Stimulated activated CD4-positive, alpha-beta T cell treated with anti-CD3 and anti-CD28 coated beads, Interleukin-1b, Interleukin-23, amount 100 ng/mL, for 24 hours (primary cell): Measurements from ENCODE around the gene ACMSD.
"Not testable (repeated sequence)": the region's sequence is repeated elsewhere in the genome, so short reads cannot be mapped to it uniquely, and the experiment has no call there.

Experiments used
- DNase-seq, 4 experiments: peaks; one replicate each; pipeline ENCODE4 v3.0.0-alpha.2; 2020; ENCODE audit warnings: low read depth in 4 of 4, low spot score in 1 of 4

The ACMSD gene

GRCh38 chr2:134847582-134847981 lies 9.2 kb downstream of the ACMSD start:
- DNase-seq: not testable (repeated sequence)

DNA sequence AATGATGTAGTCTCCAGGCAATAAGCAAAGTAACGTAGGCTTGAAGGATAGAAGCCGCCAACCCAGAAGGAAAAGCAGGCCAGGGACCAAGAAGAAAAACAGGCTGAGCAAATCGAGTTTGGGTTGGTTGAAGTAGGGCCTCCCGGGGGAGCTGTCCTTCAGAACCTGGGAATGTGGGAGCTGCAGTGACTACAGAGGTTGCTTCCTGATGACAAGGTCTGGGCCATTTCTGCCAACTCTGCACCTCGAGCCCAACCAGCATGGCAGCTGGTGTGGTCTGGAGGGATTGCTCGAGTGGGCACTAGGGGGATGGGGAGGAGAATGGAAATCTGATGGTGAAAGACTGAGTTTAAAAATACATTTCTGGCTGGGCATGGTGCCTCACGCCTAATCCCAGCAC lies 14.1 kb downstream of the ACMSD start:
- no peak for DNase-seq

DNA sequence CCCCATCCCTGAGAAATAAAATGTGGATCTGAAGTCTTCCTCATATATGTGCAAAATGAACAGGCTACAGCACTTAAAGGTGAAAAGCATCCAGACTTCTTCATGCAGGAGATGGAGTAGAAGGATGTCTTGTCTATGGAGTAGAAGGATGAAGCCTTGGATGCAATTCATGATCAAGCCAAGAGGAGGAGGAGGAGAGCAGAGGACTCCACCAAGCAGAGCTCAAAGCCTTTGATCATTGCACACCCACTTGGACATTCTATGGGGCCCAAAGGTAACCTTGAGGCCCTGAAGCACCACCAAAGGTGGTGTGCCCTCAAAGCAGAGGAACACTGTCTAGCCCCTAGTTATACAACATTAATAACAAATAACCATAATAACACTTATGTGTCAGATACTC lies 17.3 kb downstream of the ACMSD start:
- no peak for DNase-seq

GRCh38 chr2:134858245-134858644 lies 19.8 kb downstream of the ACMSD start:
- no peak for DNase-seq

DNA sequence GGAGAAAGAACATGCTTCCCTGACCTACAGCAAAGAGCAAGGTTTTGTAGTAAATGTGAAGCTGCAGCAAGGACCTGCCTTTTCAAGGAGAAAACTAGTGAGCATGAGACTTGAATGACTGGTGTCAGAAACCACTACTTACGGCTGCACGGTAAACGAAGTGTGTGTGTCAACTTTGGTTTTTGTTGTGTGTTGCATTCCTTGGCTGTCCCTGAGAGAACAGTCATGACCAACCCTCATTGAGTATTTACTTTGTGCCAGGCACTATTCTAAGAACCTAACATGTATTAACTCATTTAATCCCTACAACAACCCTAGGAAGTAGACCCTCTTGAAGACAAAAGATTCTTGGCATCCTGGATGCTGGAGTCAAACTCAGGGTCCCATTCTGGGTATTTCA lies 22.8 kb downstream of the ACMSD start:
- DNase-seq: no peak

DNA sequence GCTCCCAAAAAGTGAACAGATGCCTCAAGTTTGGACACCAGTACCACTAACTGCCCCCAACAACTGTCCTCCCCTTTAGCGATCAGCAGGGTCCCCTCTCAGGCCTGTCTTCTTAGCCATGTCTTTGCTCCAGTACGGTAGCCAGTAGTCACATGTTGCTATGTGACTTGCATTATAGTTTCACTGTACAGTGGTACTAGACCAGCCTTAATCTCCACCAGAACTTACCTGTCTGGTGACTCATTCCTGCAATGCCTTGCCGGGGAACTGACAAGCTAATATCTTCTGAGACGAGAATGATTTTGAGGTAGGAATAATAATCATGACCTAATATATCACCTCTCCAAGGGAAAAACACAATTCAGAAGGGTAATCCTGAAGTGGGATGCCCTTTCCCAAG lies 23.7 kb downstream of the ACMSD start:
- DNase-seq: no peak

DNA sequence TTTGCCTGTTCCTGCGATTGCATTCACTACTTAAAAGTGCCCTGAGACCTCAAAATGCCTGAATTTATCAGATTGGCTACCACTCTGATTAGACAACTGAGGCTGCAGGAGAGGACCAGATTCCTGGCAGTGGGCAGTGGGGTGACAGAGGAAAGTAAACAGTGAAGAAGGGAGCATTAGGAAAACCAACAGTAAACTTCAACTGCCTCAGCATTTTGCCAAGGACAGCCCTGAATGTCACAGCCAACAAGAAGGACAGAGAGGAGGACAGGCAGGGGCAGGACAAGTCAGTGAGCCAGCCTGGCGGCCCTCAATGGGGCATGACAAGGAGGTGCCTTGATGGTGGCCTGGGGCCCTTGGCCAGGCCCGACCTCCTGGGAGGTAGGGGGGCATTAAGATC lies 24.3 kb downstream of the ACMSD start:
- no peak for DNase-seq

- no peak for DNase-seq
These were observed 25.0 kb downstream of the ACMSD start for GRCh38 chr2:134863446-134863845.

DNA sequence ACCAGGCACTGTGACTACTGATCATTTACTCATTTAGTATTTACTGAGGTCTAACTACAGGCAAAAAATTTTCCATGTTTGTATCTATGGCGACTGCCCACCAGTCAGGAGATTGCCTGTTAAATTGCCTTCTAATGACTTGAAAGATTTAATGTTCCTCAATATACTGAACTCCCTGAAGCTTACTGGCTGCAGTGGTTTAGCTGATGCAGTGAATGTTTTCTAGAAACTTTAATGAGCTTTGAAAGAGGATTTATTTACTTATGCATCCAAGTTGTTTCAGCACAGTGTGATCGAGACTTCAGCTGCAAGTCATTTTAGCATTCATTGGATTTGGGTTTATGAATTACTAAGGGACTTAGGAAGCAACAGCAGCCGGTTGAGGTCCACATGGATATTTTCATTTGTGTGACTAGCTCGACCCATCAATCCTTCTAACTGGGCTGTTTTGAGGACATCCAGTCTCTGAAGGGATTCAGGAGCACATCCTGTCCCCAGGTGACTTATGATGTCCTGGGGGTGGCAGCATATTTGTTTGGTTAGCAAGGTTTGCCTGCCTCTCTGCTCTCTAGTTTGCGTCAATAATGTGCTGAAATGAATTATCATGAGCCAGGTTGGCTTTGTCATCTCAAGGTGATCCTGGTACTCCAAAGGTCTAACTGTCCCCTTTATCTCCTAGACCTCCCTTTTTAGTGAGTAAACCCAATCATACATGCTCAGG lies 26.8 kb downstream of the ACMSD start:
- DNase-seq: no peak

GRCh38 chr2:134866498-134867099 lies 28.2 kb downstream of the ACMSD start:
- no peak for DNase-seq

- no peak for DNase-seq
These were observed 31.7 kb downstream of the ACMSD start for GRCh38 chr2:134869946-134870736.

DNA sequence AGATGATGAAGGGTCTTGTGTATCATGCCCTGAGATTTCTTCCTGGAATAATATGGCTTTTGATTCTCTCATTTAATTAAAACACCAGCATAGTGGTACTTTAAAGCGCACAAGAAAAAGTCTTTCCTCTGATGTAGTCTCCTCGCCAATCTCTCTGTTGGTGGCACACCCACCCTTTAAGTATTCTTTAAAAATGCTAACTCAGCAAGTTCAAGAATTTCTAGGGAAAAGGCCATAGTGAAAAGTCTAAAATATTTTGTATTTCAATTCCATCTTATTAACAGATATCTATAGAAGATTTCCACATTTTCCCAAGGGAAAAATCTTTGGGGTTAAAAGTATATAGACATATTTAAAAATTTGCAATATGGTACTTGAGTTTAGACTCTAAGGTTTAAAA lies 34.7 kb downstream of the ACMSD start:
- no peak for DNase-seq

DNA sequence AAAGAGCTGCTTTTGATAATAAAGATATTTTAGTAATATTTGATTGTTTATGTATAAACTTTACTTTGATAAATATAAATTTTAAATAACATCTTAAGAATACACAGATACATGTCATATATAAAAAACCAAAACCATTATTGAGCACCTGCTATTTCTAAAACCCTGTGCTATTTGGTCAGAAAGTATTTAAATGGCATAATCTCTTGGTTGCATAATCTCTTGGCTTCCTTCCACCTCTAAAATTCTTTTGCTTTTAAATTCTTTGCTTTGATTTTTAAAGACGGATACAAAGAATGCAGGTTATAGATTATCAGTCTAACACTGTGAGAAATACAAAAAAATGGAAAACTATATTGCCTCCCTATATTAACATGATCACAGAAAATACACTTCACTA lies 36.9 kb downstream of the ACMSD start:
- DNase-seq: no peak

- DNase-seq: no peak
These were observed 44.4 kb downstream of the ACMSD start for GRCh38 chr2:134882773-134883172.

DNA sequence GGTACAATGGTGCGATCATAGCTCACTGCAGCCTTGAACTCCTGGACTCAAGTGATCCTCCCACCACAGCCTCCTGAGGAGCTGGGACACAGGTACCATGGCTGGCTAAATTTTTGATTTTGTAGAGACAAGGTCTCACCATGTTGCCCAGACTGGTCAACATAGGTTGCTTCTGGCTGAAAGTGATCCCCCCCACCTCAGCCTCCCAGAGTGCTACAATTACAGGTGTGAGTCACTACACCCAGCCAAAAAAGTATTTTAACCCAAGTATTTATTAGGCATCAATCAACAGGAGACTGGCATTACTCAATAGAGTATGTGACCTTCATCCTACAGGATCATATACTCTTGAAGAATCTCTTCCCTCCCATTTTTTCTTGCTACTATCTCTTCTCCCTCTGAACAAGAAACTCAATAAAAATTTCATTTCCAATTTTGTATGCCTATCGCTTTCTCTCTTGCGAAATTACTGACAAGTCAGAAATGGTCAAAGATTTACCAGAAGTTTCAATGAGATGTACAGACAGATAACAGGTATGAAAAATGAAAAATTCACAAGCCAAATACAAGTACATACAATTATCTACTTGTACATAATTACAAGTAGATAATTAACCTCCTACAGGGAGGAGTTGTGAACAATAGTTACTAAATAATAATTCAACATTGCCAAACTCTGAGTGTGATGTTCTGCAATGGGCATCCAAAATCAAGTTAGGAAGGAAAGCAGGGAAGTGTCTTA lies 45.3 kb downstream of the ACMSD start:
- DNase-seq: no peak

GRCh38 chr2:134884435-134884834 lies 46.0 kb downstream of the ACMSD start:
- no peak for DNase-seq

- no peak for DNase-seq
These were observed 54.0 kb downstream of the ACMSD start for GRCh38 chr2:134892282-134893035.

- no peak for DNase-seq
These were observed 59.5 kb downstream of the ACMSD start for GRCh38 chr2:134897932-134898331.

DNA sequence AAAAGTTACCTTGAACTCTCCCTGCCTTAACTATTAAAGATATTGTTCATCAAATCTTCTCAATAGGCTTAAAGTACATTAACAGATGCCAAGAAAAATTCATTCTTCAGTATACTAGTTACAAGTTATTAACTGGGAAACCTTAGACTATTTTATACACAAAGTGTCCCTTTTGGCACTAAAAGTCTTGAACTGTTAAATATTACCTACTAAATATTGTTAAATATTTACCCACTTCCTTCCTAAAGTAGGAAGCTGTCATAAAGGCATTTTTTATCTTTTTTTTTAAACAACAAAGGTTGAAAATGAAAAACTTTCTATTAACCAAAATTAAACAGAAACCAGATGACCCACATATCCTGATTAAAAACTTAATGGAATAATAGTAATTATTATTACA lies 60.8 kb downstream of the ACMSD start:
- no peak for DNase-seq

- DNase-seq: no peak
These were observed 61.7 kb downstream of the ACMSD start for GRCh38 chr2:134900151-134900550.

DNA sequence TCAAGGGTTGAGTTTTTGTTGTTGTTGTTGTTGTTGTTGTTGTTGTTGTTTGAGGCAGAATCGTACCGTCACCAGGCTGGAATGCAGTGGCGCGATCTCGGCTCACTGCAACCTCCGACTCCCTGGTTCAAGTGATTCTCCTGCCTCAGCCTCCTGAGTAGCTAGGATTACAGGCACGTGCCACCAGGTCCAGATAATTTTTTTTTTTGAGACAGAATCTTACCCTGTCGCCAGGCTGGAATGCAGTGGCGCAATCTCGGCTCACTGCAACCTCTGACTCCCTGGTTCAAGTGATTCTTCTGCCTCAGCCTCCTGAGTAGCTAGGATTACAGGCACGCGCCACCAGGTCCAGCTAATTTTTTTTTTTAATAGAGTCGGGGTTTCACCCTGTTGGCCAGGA lies 65.3 kb downstream of the ACMSD start:
- DNase-seq: not testable (repeated sequence)
